H1 (cell line): ENCODE data around the gene WDFY4. TPM values are rescaled to one million over a fixed set of nuclear protein-coding genes. Genes with fewer than 3 reads are reported as not detected.

Source experiments
- CTCF ChIA-PET: fragments of 300-600 bp; sonication (Branson Sonifier 250); formaldehyde crosslinking; loops from one replicate; lab custom pipeline; 2021; ENCODE audit not compliant: partially characterized antibody; lab: Charles Lee
- POLR2A ChIA-PET: fragments of 300-600 bp; sonication (Branson Sonifier 250); formaldehyde crosslinking; loops from one replicate; lab custom pipeline; 2021; ENCODE audit warnings: inconsistent platforms; ENCODE audit not compliant: partially characterized antibody; lab: Charles Lee
- DNase-seq, 2 experiments: peaks; one replicate each; pipeline versions ENCODE4 v3.0.0 to v3.0.0-alpha.2; 2010 to 2022; ENCODE audit warnings: low spot score in 2 of 2, low read depth in 1 of 2, mixed read lengths in 1 of 2
- FAIRE-seq: peaks from 2 replicates; lab custom pipeline; 2011; peaks lifted over from hg19 to GRCh38; lab: Jason Lieb, UNC
- H2AFZ ChIP-seq: 2 replicates; pipeline ENCODE4 v1.8.1; 2012; ENCODE audit warnings: low read length, inconsistent platforms
- H2AK5ac ChIP-seq: 2 replicates; pipeline ENCODE4 v1.6.1; 2013; ENCODE audit warnings: low read depth, low read length
- H2BK120ac ChIP-seq: replicated peaks from 2 replicates; pipeline ENCODE3; 2013; ENCODE audit warnings: low read depth, low read length, inconsistent platforms
- H2BK12ac ChIP-seq: 2 replicates; pipeline ENCODE4 v1.6.1; 2013; ENCODE audit warnings: low read depth, low read length
- H2BK15ac ChIP-seq: 2 replicates; pipeline ENCODE4 v1.6.1; 2013; ENCODE audit warnings: low read length
- H2BK20ac ChIP-seq: 2 replicates; pipeline ENCODE4 v1.6.1; 2013; ENCODE audit warnings: low read length
- H2BK5ac ChIP-seq: 2 replicates; pipeline ENCODE4 v1.6.1; 2013; ENCODE audit warnings: low read depth, low read length
- H3K14ac ChIP-seq: 2 replicates; pipeline ENCODE4 v1.6.1; 2013; ENCODE audit warnings: inconsistent platforms; ENCODE audit not compliant: insufficient read length
- H3K18ac ChIP-seq: 2 replicates; pipeline ENCODE4 v1.6.1; 2013; ENCODE audit warnings: low read length; ENCODE audit errors: extremely low read depth
- H3K23ac ChIP-seq: 2 replicates; pipeline ENCODE4 v1.6.1; 2013; ENCODE audit warnings: inconsistent platforms; ENCODE audit not compliant: insufficient read length
- H3K23me2 ChIP-seq: 2 replicates; pipeline ENCODE4 v1.6.1; 2013; ENCODE audit warnings: low read depth, low read length
- H3K27ac ChIP-seq: 2 replicates; pipeline ENCODE4 v1.6.1; 2011; ENCODE audit warnings: low read depth, low read length, inconsistent platforms
- H3K27me3 ChIP-seq, 4 experiments: replicated peaks in 1 of 4; 1 replicate in 1 of 4; 2 replicates in 3 of 4; pipeline versions ENCODE4 v1.6.1 to v1.8.1; 2011 to 2013; ENCODE audit warnings: low read length in 3 of 4, mild to moderate bottlenecking in 3 of 4, inconsistent platforms in 2 of 4, mixed read lengths in 2 of 4, moderate library complexity in 1 of 4; ENCODE audit not compliant: control insufficient read depth in 3 of 4, insufficient read depth in 3 of 4; ENCODE audit errors: extremely low read depth in 1 of 4
- H3K36me3 ChIP-seq, 4 experiments: 2 replicates each; pipeline versions ENCODE4 v1.6.1 to v1.8.1; 2011 to 2013; ENCODE audit warnings: mild to moderate bottlenecking in 4 of 4, low read length in 3 of 4, moderate library complexity in 2 of 4, control low read depth in 1 of 4, inconsistent platforms in 1 of 4; ENCODE audit not compliant: insufficient read depth in 4 of 4, control insufficient read depth in 2 of 4
- H3K4ac ChIP-seq: replicated peaks from 2 replicates; pipeline ENCODE3; 2013; ENCODE audit warnings: low read length, low read depth, mixed read lengths, inconsistent platforms; ENCODE audit not compliant: insufficient read length
- H3K4me1 ChIP-seq, 4 experiments: replicated peaks in 1 of 4; 1 replicate in 1 of 4; 2 replicates in 3 of 4; pipeline versions ENCODE4 v1.6.1 to v1.8.1; 2011 to 2013; ENCODE audit warnings: low read length in 3 of 4, inconsistent platforms in 2 of 4, mixed read lengths in 1 of 4; ENCODE audit not compliant: insufficient read depth in 4 of 4, control insufficient read depth in 3 of 4
- H3K4me2 ChIP-seq, 2 experiments: 2 replicates each; pipeline versions ENCODE4 v1.6.1 to v1.8.1; 2011 to 2013; ENCODE audit warnings: low read depth in 2 of 2, low read length in 2 of 2, control low read depth in 1 of 2, inconsistent platforms in 1 of 2, mild to moderate bottlenecking in 1 of 2; ENCODE audit not compliant: insufficient read depth in 1 of 2
- H3K4me3 ChIP-seq, 4 experiments: fragments of 200-600, 300-600 bp in 1 of 4; sonication (generic), shearing (Covaris generic), sonication (Bioruptor Twin) in 1 of 4; 2 replicates each; pipeline versions ENCODE4 v1.5.1 to v1.8.1; 2011 to 2016; ENCODE audit warnings: low read length in 4 of 4, low read depth in 3 of 4, control low read depth in 2 of 4, inconsistent platforms in 2 of 4, mild to moderate bottlenecking in 2 of 4, mixed read lengths in 1 of 4, moderate library complexity in 1 of 4; ENCODE audit not compliant: insufficient read depth in 2 of 4; ENCODE audit errors: extremely low read depth in 1 of 4
- H3K56ac ChIP-seq: replicated peaks from 2 replicates; pipeline ENCODE3; 2013; ENCODE audit warnings: low read depth, mild to moderate bottlenecking, mixed read lengths, low read length, inconsistent platforms; ENCODE audit not compliant: insufficient read length
- H3K79me1 ChIP-seq: 2 replicates; pipeline ENCODE4 v1.6.1; 2013; ENCODE audit warnings: low read depth, low read length, control low read depth
- H3K79me2 ChIP-seq, 2 experiments: 2 replicates each; pipeline versions ENCODE4 v1.6.1 to v1.8.1; 2012 to 2013; ENCODE audit warnings: low read length in 2 of 2, mild to moderate bottlenecking in 2 of 2, inconsistent platforms in 1 of 2; ENCODE audit not compliant: insufficient read depth in 2 of 2, control insufficient read depth in 1 of 2
- H3K9ac ChIP-seq, 4 experiments: replicated peaks in 1 of 4; 1 replicate in 1 of 4; 2 replicates in 3 of 4; pipeline versions ENCODE4 v1.6.1 to v1.8.1; 2011 to 2013; ENCODE audit warnings: low read depth in 3 of 4, low read length in 3 of 4, control low read depth in 2 of 4, mild to moderate bottlenecking in 2 of 4, moderate library complexity in 2 of 4, inconsistent platforms in 1 of 4; ENCODE audit errors: extremely low read depth in 1 of 4
- H3K9me3 ChIP-seq, 2 experiments: 2 replicates each; pipeline versions ENCODE4 v1.6.1 to v1.8.1; 2012 to 2013; ENCODE audit warnings: mild to moderate bottlenecking in 2 of 2, moderate library complexity in 2 of 2, control low read depth in 1 of 2, inconsistent platforms in 1 of 2, low read depth in 1 of 2, low read length in 1 of 2, mixed read lengths in 1 of 2; ENCODE audit not compliant: insufficient read depth in 2 of 2
- H4K20me1 ChIP-seq, 2 experiments: replicated peaks in 1 of 2; 2 replicates each; pipeline versions ENCODE3 to v1.8.1; 2011 to 2013; ENCODE audit warnings: inconsistent platforms in 2 of 2, low read length in 2 of 2, mild to moderate bottlenecking in 1 of 2; ENCODE audit not compliant: insufficient read depth in 2 of 2, control insufficient read depth in 1 of 2
- H4K5ac ChIP-seq: 2 replicates; pipeline ENCODE4 v1.6.1; 2013; ENCODE audit warnings: low read length, low read depth, mixed read lengths, inconsistent platforms; ENCODE audit not compliant: insufficient read length
- H4K8ac ChIP-seq: 2 replicates; pipeline ENCODE4 v1.8.0; 2013; ENCODE audit warnings: mild to moderate bottlenecking, moderate library complexity, low read length, inconsistent platforms; ENCODE audit not compliant: insufficient read depth; ENCODE audit errors: extremely low read depth
- H4K91ac ChIP-seq: replicated peaks from 2 replicates; pipeline ENCODE3; 2013; ENCODE audit warnings: low read length, mixed read lengths, inconsistent platforms; ENCODE audit not compliant: insufficient read length
- BCL11A ChIP-seq, 2 experiments: IDR thresholded peaks; one replicate each; pipeline ENCODE4 v1.6.1; 2011; ENCODE audit warnings: low read depth in 2 of 2, low read length in 2 of 2, mild to moderate bottlenecking in 2 of 2
- CHD2 ChIP-seq: IDR thresholded peaks from 2 replicates; pipeline ENCODE4 v1.6.1; 2012; ENCODE audit warnings: low read length, improper control_type of control experiment
- EP300 ChIP-seq, 2 experiments: IDR thresholded peaks; 1 replicate in 1 of 2; 2 replicates in 1 of 2; pipeline ENCODE4 v1.6.1; 2011 to 2012; ENCODE audit warnings: low read depth in 2 of 2, low read length in 2 of 2, mild to moderate bottlenecking in 2 of 2, borderline replicate concordance in 1 of 2, inconsistent platforms in 1 of 2, moderate library complexity in 1 of 2
- GTF2F1 ChIP-seq: IDR thresholded peaks from 2 replicates; pipeline ENCODE4 v1.6.1; 2012; ENCODE audit warnings: low read depth, low read length, improper control_type of control experiment, borderline replicate concordance
- HDAC2 ChIP-seq, 2 experiments: fragments of 300-600 bp in 1 of 2; sonication (generic) in 1 of 2; IDR thresholded peaks; 2 replicates each; pipeline ENCODE4 v1.6.1; 2011 to 2012; ENCODE audit warnings: low read depth in 2 of 2, low read length in 2 of 2, mild to moderate bottlenecking in 2 of 2, moderate library complexity in 2 of 2, borderline replicate concordance in 1 of 2, inconsistent platforms in 1 of 2
- JUN ChIP-seq: IDR thresholded peaks from 2 replicates; pipeline ENCODE4 v1.6.1; 2011; ENCODE audit warnings: low read depth, mild to moderate bottlenecking, improper control_type of control experiment, low read length
- KDM1A ChIP-seq: fragments of 200-600, 300-600 bp; sonication (generic); IDR thresholded peaks from 2 replicates; pipeline ENCODE4 v1.7.1; 2016; ENCODE audit warnings: mild to moderate bottlenecking, low read length, borderline replicate concordance
- NRF1 ChIP-seq: IDR thresholded peaks from 2 replicates; pipeline ENCODE4 v1.6.1; 2011; ENCODE audit warnings: mild to moderate bottlenecking, low read depth, low read length, improper control_type of control experiment
- POLR2A ChIP-seq, 2 experiments: IDR thresholded peaks; 1 replicate in 1 of 2; 2 replicates in 1 of 2; pipeline ENCODE4 v1.6.1; 2011; ENCODE audit warnings: low read depth in 2 of 2, low read length in 2 of 2, mild to moderate bottlenecking in 2 of 2; ENCODE audit errors: control extremely low read depth in 1 of 2
- SP2 ChIP-seq: IDR thresholded peaks from 2 replicates; pipeline ENCODE4 v1.6.1; 2012; ENCODE audit warnings: mild to moderate bottlenecking, low read length, inconsistent platforms
- SRF ChIP-seq: IDR thresholded peaks from 2 replicates; pipeline ENCODE4 v1.6.1; 2011; ENCODE audit warnings: mild to moderate bottlenecking, low read depth, low read length, moderate library complexity
- TAF1 ChIP-seq: IDR thresholded peaks from 2 replicates; pipeline ENCODE4 v1.6.1; 2011; ENCODE audit warnings: mild to moderate bottlenecking, low read depth, low read length
- TAF7 ChIP-seq: optimal IDR thresholded peaks from 2 replicates; pipeline ENCODE3; 2011; ENCODE audit warnings: low read depth, mild to moderate bottlenecking, inconsistent platforms, low read length, moderate library complexity, borderline replicate concordance
- YY1 ChIP-seq: IDR thresholded peaks from 2 replicates; pipeline ENCODE4 v1.6.1; 2011; ENCODE audit warnings: low read depth, mild to moderate bottlenecking, low read length
- ZNF274 ChIP-seq: IDR thresholded peaks from 2 replicates; pipeline ENCODE4 v1.7.0; 2012; ENCODE audit warnings: low read length, borderline replicate concordance; ENCODE audit errors: extremely low read depth
- WGBS, 2 experiments: shearing (Covaris generic) in 1 of 2; methylation state at CpG; one replicate each; pipeline versions ENCODE4 v1.1.6 to v1.1.7; 2013 to 2015; ENCODE audit warnings: low lambda C conversion rate in 2 of 2, mixed read lengths in 2 of 2, inconsistent platforms in 1 of 2, low coverage in 1 of 2, missing lambda C conversion rate in 1 of 2; ENCODE audit not compliant: insufficient replicate concordance in 2 of 2, insufficient coverage in 1 of 2, insufficient read length in 1 of 2; ENCODE audit errors: extremely low coverage in 1 of 2, missing lambda C conversion rate in 1 of 2; 5-methylcytosine and 5-hydroxymethylcytosine counted together
- polyA plus RNA-seq, 7 experiments: library from polyadenylated mRNA; depleted of rRNA in 3 of 7; stranded (reverse) in 5 of 7; unstranded in 2 of 7; fragments of >200 nt in 5 of 7; fragments of 200-250 nt in 2 of 7; gene quantifications; 1 replicate in 5 of 7; 2 replicates in 1 of 7; 4 replicates in 1 of 7; pipeline versions ENCODE4 v1.2.1 to v1.2.3, GENCODE V29; 2011 to 2013; ENCODE audit warnings: missing spikeins in 2 of 7, mixed read lengths in 2 of 7
- total RNA-seq: library from RNA; stranded (reverse); fragmentation: NEBNext Ultra II Directional; extraction: Animal tissue kit (Norgen Biotek cat#: 25700); gene quantifications from 2 replicates; pipeline ENCODE4 v1.2.1, GENCODE V29; 2021

The WDFY4 gene
- total and polyA plus RNA-seq, 2 of the 8 experiments (the other 6 are each of a cell fraction or from before 2014, with no cell fraction given) = not detected

DNA sequence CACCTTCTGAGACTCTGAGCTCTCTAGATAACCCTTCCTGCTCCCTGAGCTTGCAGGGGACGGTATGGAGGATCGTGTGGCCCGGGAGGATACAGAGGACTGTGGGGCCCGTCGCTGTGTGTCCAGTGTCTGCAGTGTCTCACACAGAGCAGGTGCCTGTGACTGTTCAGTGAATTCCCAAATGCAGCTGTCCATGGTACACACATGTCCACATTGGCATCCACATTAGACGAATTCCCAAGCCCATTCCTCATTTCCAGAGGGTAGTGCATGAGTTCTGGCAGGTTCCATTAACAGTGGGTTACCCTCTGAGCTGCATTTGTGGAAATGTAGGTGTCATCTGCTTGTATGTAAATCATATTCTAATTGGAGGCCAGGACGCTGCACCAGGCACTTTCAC is 39.5 kb downstream of the WDFY4 start:
- POLR2A ChIA-PET = no interaction called here
- no peaks in the 10 kb centered on the region for H3K79me1 ChIP-seq

More for the DNA sequence above, 39.5 kb downstream of the WDFY4 start:
- FAIRE-seq (no peak), DNase-seq (no peak)
- H4K8ac ChIP-seq = no peak overlapping the region; the same call in 1 of the 2 replicates
- H3K14ac ChIP-seq = no peak overlapping the region
- no peak overlapping the region for H4K5ac ChIP-seq
- H3K18ac ChIP-seq = no peak overlapping the region
- H2AK5ac ChIP-seq = no peak overlapping the region
- H4K20me1 ChIP-seq = peaks cover 0 to 3% of the 10 kb centered on the region in 2 experiments
- no peak overlapping the region for H4K91ac ChIP-seq
- H2BK20ac ChIP-seq = no peak overlapping the region
- no peak overlapping the region for H2AFZ ChIP-seq
- no peak for TF ChIP-seq EP300 (IDR thresholded peaks at IDR 0.05; ENCODE audit: borderline replicate concordance in 1 of 2, low read depth in 2 of 2, low read length in 2 of 2)
- TF ChIP-seq TAF7 = no peak
- TF ChIP-seq KDM1A = no peak
- TF ChIP-seq NRF1 = no peak
- TF ChIP-seq YY1 = no peak
- TF ChIP-seq JUN = no peak
- no peak for TF ChIP-seq BCL11A (IDR thresholded peaks at IDR 0.05; ENCODE audit: low read depth in 2 of 2, low read length in 2 of 2)
- no peak for TF ChIP-seq CHD2
- TF ChIP-seq TAF1 = no peak
- TF ChIP-seq GTF2F1 = no peak
- no peak for TF ChIP-seq POLR2A (IDR thresholded peaks at IDR 0.05; ENCODE audit: control extremely low read depth in 1 of 2, low read depth in 2 of 2, low read length in 2 of 2)
- TF ChIP-seq HDAC2 (IDR thresholded peaks at IDR 0.05; ENCODE audit: borderline replicate concordance in 1 of 2, low read depth in 2 of 2, low read length in 2 of 2) = no peak
- TF ChIP-seq ZNF274 = no peak
- TF ChIP-seq SP2 = no peak
- TF ChIP-seq SRF = no peak
- no peak overlapping the region for H3K27ac ChIP-seq
- no peak overlapping the region for H3K9ac ChIP-seq
- no peaks in the 10 kb centered on the region for H3K36me3 ChIP-seq
- WGBS, 2 experiments = 86% methylated on average over 7 of the region's 7 CpGs; no CpG with 5 or more reads in 1 of the 2 experiments
- no peak overlapping the region for H3K4me2 ChIP-seq
- H3K4ac ChIP-seq = no peak overlapping the region
- no peaks in the 10 kb centered on the region; a peak in 1 of 7 replicates for H3K4me1 ChIP-seq
- no peak overlapping the region for H3K56ac ChIP-seq
- H2BK15ac ChIP-seq = no peak overlapping the region
- H3K23ac ChIP-seq = no peak overlapping the region
- H2BK120ac ChIP-seq = no peak overlapping the region
- no peaks in the 10 kb centered on the region for H3K9me3 ChIP-seq
- CTCF ChIA-PET = interaction anchor here (0.6 to 1.3 kb wide), 3 partner anchors 8 to 163 kb away, joined by 3 to 7 read pairs (median 3); no protein-coding TSS in a partner anchor
- no peaks in the 10 kb centered on the region for H3K27me3 ChIP-seq
- no peaks in the 10 kb centered on the region for H3K79me2 ChIP-seq
- peaks cover 4% of the 10 kb centered on the region; the same call in 1 of the 2 replicates for H3K23me2 ChIP-seq
- H2BK12ac ChIP-seq = no peak overlapping the region
- no peak overlapping the region for H3K4me3 ChIP-seq
- H2BK5ac ChIP-seq = no peak overlapping the region
